IMR-90 (cell line): Measurements from ENCODE around the gene MRPL21. TPM values are rescaled to one million over a fixed set of nuclear protein-coding genes. Genes with fewer than 3 reads are reported as not detected.

Experiments
- ATAC-seq: fragments of 200-7000 bp; cut with Tn5 transposase; 2 replicates; pipeline ENCODE4 v1.9.1; 2020; ENCODE audit warnings: low read depth, mild to moderate bottlenecking, moderate library complexity
- BruUV-seq: library from RNA; stranded (reverse); fragments of 400-500 nt; replicated peaks from 2 replicates; lab custom pipeline; 2021; lab: Mats Ljungman, UMichigan
- CTCF ChIA-PET: fragments of 300-600 bp; formaldehyde crosslinking; extraction: SDS; loops from one replicate; lab custom pipeline; 2021; ENCODE audit warnings: antibody characterized with exemption; lab: Yijun Ruan, JAX
- POLR2A ChIA-PET: fragments of 300-600 bp; sonication (Branson Sonifier 250); formaldehyde crosslinking; loops from one replicate; lab custom pipeline; 2022; ENCODE audit warnings: antibody characterized with exemption; ENCODE audit not compliant: unreplicated experiment; lab: Charles Lee
- DNase-seq: peaks from one replicate; pipeline ENCODE4 v3.0.0; 2013
- H2AFZ ChIP-seq: replicated peaks from 2 replicates; pipeline ENCODE3; 2013; ENCODE audit warnings: low read length, mild to moderate bottlenecking; ENCODE audit not compliant: poor library complexity
- H2AK5ac ChIP-seq: 2 replicates; pipeline ENCODE4 v1.6.1; 2013; ENCODE audit warnings: low read depth, low read length, inconsistent platforms
- H2AK9ac ChIP-seq: replicated peaks from 2 replicates; pipeline ENCODE3; 2013; ENCODE audit warnings: mild to moderate bottlenecking, low read depth, low read length, moderate library complexity; ENCODE audit not compliant: poor library complexity
- H2BK120ac ChIP-seq: 2 replicates; pipeline ENCODE4 v1.6.1; 2013; ENCODE audit warnings: low read depth, low read length, inconsistent platforms
- H2BK15ac ChIP-seq: 3 replicates; pipeline ENCODE4 v1.6.1; 2013; ENCODE audit warnings: low read depth, low read length, inconsistent platforms
- H2BK20ac ChIP-seq: 2 replicates; pipeline ENCODE4 v1.6.1; 2013; ENCODE audit warnings: low read depth, mild to moderate bottlenecking, inconsistent platforms, low read length, moderate library complexity
- H2BK5ac ChIP-seq: 2 replicates; pipeline ENCODE4 v1.6.1; 2013; ENCODE audit warnings: mild to moderate bottlenecking, low read depth, low read length, inconsistent platforms; ENCODE audit not compliant: poor library complexity, severe bottlenecking
- H3K14ac ChIP-seq: replicated peaks from 2 replicates; pipeline ENCODE4 v1.6.1; 2013; ENCODE audit warnings: low read depth, low read length, inconsistent platforms
- H3K18ac ChIP-seq: 2 replicates; pipeline ENCODE4 v1.6.1; 2013; ENCODE audit warnings: low read depth, low read length, control low read depth
- H3K23ac ChIP-seq: 2 replicates; pipeline ENCODE4 v1.6.1; 2013; ENCODE audit warnings: low read depth, low read length, inconsistent platforms
- H3K27ac ChIP-seq: 2 replicates; pipeline ENCODE4 v1.5.1; 2013; ENCODE audit warnings: mild to moderate bottlenecking, control low read depth, low read length; ENCODE audit not compliant: insufficient read depth
- H3K27me3 ChIP-seq: 2 replicates; pipeline ENCODE4 v1.6.1; 2013; ENCODE audit warnings: low read length; ENCODE audit not compliant: control insufficient read depth, insufficient read depth
- H3K36me3 ChIP-seq: 2 replicates; pipeline ENCODE4 v1.6.1; 2013; ENCODE audit warnings: low read length, mixed read lengths; ENCODE audit not compliant: control insufficient read depth, insufficient read depth
- H3K4ac ChIP-seq: 2 replicates; pipeline ENCODE4 v1.6.1; 2013; ENCODE audit warnings: low read depth, low read length, inconsistent platforms
- H3K4me1 ChIP-seq: 2 replicates; pipeline ENCODE4 v1.6.1; 2013; ENCODE audit warnings: low read length, mixed read lengths; ENCODE audit not compliant: control insufficient read depth, insufficient read depth
- H3K4me2 ChIP-seq: 2 replicates; pipeline ENCODE4 v1.6.1; 2013; ENCODE audit warnings: low read depth, mild to moderate bottlenecking, control low read depth, low read length, moderate library complexity
- H3K4me3 ChIP-seq: 2 replicates; pipeline ENCODE4 v1.5.1; 2013; ENCODE audit warnings: low read depth, mild to moderate bottlenecking, control low read depth, low read length, moderate library complexity; ENCODE audit not compliant: insufficient read depth
- H3K56ac ChIP-seq: 2 replicates; pipeline ENCODE4 v1.6.1; 2013; ENCODE audit warnings: low read length, inconsistent platforms; ENCODE audit not compliant: insufficient read depth; ENCODE audit errors: extremely low read depth
- H3K79me1 ChIP-seq, 2 experiments: 2 replicates each; pipeline ENCODE4 v1.6.1; 2013; ENCODE audit warnings: low read length in 2 of 2, inconsistent platforms in 1 of 2, low read depth in 1 of 2
- H3K9ac ChIP-seq: 2 replicates; pipeline ENCODE4 v1.6.1; 2013; ENCODE audit warnings: low read depth, low read length, control low read depth
- H3K9me1 ChIP-seq: 2 replicates; pipeline ENCODE4 v1.6.1; 2013; ENCODE audit warnings: low read length, inconsistent platforms; ENCODE audit not compliant: insufficient read depth
- H3K9me3 ChIP-seq: 2 replicates; pipeline ENCODE4 v1.6.1; 2013; ENCODE audit warnings: low read length; ENCODE audit not compliant: control insufficient read depth, insufficient read depth
- H4K20me1 ChIP-seq: 2 replicates; pipeline ENCODE4 v1.6.1; 2013; ENCODE audit warnings: low read length, inconsistent platforms; ENCODE audit not compliant: insufficient read depth
- H4K5ac ChIP-seq: 2 replicates; pipeline ENCODE4 v1.6.1; 2013; ENCODE audit warnings: mild to moderate bottlenecking, low read depth, low read length, control low read depth
- H4K8ac ChIP-seq, 2 experiments: 2 replicates each; pipeline ENCODE4 v1.6.1; 2013; ENCODE audit warnings: low read depth in 2 of 2, low read length in 2 of 2, control low read depth in 1 of 2, inconsistent platforms in 1 of 2
- H4K91ac ChIP-seq: 2 replicates; pipeline ENCODE4 v1.6.1; 2013; ENCODE audit warnings: low read depth, low read length, inconsistent platforms; ENCODE audit not compliant: insufficient read depth
- BHLHE40 ChIP-seq: fragments of 150-350 bp; IDR thresholded peaks from 2 replicates; pipeline ENCODE4 v1.6.1; 2016; ENCODE audit warnings: mild to moderate bottlenecking, low read depth, low read length
- CHD1 ChIP-seq: IDR thresholded peaks from 2 replicates; pipeline ENCODE4 v1.6.1; 2012; ENCODE audit warnings: low read depth, low read length, improper control_type of control experiment
- ELK1 ChIP-seq: fragments of 150-350 bp; IDR thresholded peaks from 2 replicates; pipeline ENCODE4 v1.6.1; 2016; ENCODE audit warnings: low read depth, mild to moderate bottlenecking, low read length, moderate library complexity, borderline replicate concordance
- MAFK ChIP-seq: IDR thresholded peaks from 2 replicates; pipeline ENCODE4 v1.6.1; 2012; ENCODE audit warnings: low read depth, low read length, improper control_type of control experiment
- RCOR1 ChIP-seq: IDR thresholded peaks from 2 replicates; pipeline ENCODE4 v1.6.1; 2012; ENCODE audit warnings: mild to moderate bottlenecking, low read length, improper control_type of control experiment; ENCODE audit not compliant: insufficient replicate concordance
- WGBS, 2 experiments: methylation state at CpG; one replicate each; pipeline versions ENCODE4 v1.1.5 to v1.1.7; 2013; ENCODE audit warnings: missing lambda C conversion rate in 2 of 2; ENCODE audit not compliant: insufficient read length in 1 of 2; ENCODE audit errors: extremely low coverage in 2 of 2; 5-methylcytosine and 5-hydroxymethylcytosine counted together
- dilution Hi-C: fragments of 300-500 bp; cut with HindIII; formaldehyde crosslinking; loops from one replicate; pipeline ENCODE4 v1.14.3; 2018; ENCODE audit warnings: low sequenced_read_pairs; ENCODE audit not compliant: unreplicated experiment
- in situ Hi-C: fragments of 300-500 bp; cut with MboI; formaldehyde crosslinking; loops from 3 replicates; pipeline ENCODE4 v1.14.3; 2019; ENCODE audit warnings: low sequenced_read_pairs, inconsistent platforms, mixed read lengths
- intact Hi-C: fragments of 100-400 bp; cut with micrococcal nuclease; formaldehyde crosslinking; loops from 2 replicates; pipeline ENCODE4 v1.10.0; 2022
- polyA plus RNA-seq, 3 experiments: library from polyadenylated mRNA; depleted of rRNA; stranded (reverse); fragments of >200 nt; gene quantifications; 2 replicates each; pipeline ENCODE4 v1.2.3, GENCODE V29; 2012; ENCODE audit warnings: low replicate concordance in 1 of 3
- total RNA-seq: library from RNA; depleted of rRNA; stranded (reverse); fragments of >200 nt; gene quantifications from 2 replicates; pipeline ENCODE4 v1.2.3, GENCODE V29; 2012

Gene MRPL21
- total and polyA plus RNA-seq, 2 of the 4 experiments (the other 2 are of a cell fraction), result 19.2 to 26.3 TPM

GRCh38 chr11:68927280-68928135 is 23.9 kb upstream of the MRPL21 start:
- intact Hi-C loops (no loop called here), dilution Hi-C loops (no loop called here), in situ Hi-C loops (loop anchor here (25.0 kb wide), 1 partner anchor 735 kb away; no protein-coding TSS in a partner anchor)
- Histone ChIP-seq H2BK5ac (no peak overlapping the region), H3K56ac (no peak overlapping the region), H2AFZ (no peak overlapping the region), H4K91ac (no peak overlapping the region), H3K79me1 (peaks cover 6 to 12% of the 10 kb centered on the region in 2 experiments; a peak in 3 of 4 replicates), H3K4ac (no peak overlapping the region), H3K18ac (no peak overlapping the region), H3K4me3 (no peak overlapping the region), H3K4me1 (no peaks in the 10 kb centered on the region), H4K8ac (no peak overlapping the region), H3K27me3 (no peaks in the 10 kb centered on the region), H3K14ac (no peak overlapping the region), H3K9me1 (no peaks in the 10 kb centered on the region; the same call in 1 of the 2 replicates), H3K4me2 (no peak overlapping the region), H3K36me3 (peaks cover 45% of the 10 kb centered on the region), H4K20me1 (no peaks in the 10 kb centered on the region), H2AK9ac (no peak overlapping the region), H2BK120ac (no peak overlapping the region), H3K27ac (no peak overlapping the region), H2AK5ac (no peak overlapping the region), H4K5ac (no peak overlapping the region), H3K9me3 (peaks cover 11% of the 10 kb centered on the region), H2BK15ac (no peak overlapping the region), H2BK20ac (no peak overlapping the region), H3K23ac (no peak overlapping the region), H3K9ac (no peak overlapping the region)
- BruUV-seq, result no TSS peak
- DNase-seq, result peak; percentile 36
- POLR2A ChIA-PET, result no interaction called here
- ATAC-seq, result peak; percentile 46
- 55% methylated on average over 4 of the region's 12 CpGs; no CpG with 5 or more reads in 1 of the 2 experiments for WGBS, 2 experiments
- CTCF ChIA-PET, result no interaction called here
- TF ChIP-seq RCOR1 (no peak), MAFK (no peak), ELK1 (no peak), CHD1 (no peak), BHLHE40 (no peak)
